ENCODE results near the gene PUM1.

DNA sequence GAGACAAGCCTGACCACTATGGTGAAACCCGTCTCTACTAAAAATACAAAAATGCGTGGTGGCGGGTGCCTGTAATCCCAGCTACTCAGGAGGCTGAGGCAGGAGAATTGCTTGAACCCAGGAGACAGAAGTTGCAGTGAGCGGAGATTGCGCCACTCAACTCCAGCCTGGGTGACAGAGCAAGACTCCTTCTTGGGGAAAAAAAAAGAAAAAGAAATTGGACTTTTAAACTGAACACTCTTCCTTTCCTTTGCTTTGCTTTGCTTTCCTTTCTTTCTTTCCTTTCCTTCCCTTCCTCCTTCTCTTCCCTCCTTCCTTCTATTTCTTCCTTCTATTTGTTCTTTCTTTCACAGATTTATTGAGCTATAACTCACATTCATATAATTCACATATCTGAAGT lies 43.3 kb upstream of the PUM1 start:
- no peak for TF ChIP-seq GABPA (IDR thresholded peaks at IDR 0.05 in 1 of 2, conservative IDR thresholded peaks at IDR 0.05 in 1 of 2)
- TF ChIP-seq, protein P1, sequence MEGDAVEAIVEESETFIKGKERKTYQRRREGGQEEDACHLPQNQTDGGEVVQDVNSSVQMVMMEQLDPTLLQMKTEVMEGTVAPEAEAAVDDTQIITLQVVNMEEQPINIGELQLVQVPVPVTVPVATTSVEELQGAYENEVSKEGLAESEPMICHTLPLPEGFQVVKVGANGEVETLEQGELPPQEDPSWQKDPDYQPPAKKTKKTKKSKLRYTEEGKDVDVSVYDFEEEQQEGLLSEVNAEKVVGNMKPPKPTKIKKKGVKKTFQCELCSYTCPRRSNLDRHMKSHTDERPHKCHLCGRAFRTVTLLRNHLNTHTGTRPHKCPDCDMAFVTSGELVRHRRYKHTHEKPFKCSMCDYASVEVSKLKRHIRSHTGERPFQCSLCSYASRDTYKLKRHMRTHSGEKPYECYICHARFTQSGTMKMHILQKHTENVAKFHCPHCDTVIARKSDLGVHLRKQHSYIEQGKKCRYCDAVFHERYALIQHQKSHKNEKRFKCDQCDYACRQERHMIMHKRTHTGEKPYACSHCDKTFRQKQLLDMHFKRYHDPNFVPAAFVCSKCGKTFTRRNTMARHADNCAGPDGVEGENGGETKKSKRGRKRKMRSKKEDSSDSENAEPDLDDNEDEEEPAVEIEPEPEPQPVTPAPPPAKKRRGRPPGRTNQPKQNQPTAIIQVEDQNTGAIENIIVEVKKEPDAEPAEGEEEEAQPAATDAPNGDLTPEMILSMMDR (IDR thresholded peaks at IDR 0.05; ENCODE audit: low read depth, low read length, missing input control), result no peak
- TF ChIP-seq SP1 (IDR thresholded peaks at IDR 0.05), result no peak
- TF ChIP-seq, protein P2, sequence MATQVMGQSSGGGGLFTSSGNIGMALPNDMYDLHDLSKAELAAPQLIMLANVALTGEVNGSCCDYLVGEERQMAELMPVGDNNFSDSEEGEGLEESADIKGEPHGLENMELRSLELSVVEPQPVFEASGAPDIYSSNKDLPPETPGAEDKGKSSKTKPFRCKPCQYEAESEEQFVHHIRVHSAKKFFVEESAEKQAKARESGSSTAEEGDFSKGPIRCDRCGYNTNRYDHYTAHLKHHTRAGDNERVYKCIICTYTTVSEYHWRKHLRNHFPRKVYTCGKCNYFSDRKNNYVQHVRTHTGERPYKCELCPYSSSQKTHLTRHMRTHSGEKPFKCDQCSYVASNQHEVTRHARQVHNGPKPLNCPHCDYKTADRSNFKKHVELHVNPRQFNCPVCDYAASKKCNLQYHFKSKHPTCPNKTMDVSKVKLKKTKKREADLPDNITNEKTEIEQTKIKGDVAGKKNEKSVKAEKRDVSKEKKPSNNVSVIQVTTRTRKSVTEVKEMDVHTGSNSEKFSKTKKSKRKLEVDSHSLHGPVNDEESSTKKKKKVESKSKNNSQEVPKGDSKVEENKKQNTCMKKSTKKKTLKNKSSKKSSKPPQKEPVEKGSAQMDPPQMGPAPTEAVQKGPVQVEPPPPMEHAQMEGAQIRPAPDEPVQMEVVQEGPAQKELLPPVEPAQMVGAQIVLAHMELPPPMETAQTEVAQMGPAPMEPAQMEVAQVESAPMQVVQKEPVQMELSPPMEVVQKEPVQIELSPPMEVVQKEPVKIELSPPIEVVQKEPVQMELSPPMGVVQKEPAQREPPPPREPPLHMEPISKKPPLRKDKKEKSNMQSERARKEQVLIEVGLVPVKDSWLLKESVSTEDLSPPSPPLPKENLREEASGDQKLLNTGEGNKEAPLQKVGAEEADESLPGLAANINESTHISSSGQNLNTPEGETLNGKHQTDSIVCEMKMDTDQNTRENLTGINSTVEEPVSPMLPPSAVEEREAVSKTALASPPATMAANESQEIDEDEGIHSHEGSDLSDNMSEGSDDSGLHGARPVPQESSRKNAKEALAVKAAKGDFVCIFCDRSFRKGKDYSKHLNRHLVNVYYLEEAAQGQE (IDR thresholded peaks at IDR 0.05), result no peak
- TF ChIP-seq, protein P3, sequence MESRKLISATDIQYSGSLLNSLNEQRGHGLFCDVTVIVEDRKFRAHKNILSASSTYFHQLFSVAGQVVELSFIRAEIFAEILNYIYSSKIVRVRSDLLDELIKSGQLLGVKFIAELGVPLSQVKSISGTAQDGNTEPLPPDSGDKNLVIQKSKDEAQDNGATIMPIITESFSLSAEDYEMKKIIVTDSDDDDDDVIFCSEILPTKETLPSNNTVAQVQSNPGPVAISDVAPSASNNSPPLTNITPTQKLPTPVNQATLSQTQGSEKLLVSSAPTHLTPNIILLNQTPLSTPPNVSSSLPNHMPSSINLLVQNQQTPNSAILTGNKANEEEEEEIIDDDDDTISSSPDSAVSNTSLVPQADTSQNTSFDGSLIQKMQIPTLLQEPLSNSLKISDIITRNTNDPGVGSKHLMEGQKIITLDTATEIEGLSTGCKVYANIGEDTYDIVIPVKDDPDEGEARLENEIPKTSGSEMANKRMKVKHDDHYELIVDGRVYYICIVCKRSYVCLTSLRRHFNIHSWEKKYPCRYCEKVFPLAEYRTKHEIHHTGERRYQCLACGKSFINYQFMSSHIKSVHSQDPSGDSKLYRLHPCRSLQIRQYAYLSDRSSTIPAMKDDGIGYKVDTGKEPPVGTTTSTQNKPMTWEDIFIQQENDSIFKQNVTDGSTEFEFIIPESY (IDR thresholded peaks at IDR 0.05), result no peak
- TF ChIP-seq RAD21 (IDR thresholded peaks at IDR 0.05), result no peak
- TF ChIP-seq, protein P4, sequence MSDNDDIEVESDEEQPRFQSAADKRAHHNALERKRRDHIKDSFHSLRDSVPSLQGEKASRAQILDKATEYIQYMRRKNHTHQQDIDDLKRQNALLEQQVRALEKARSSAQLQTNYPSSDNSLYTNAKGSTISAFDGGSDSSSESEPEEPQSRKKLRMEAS (IDR thresholded peaks at IDR 0.05), result no peak
- no peak for TF ChIP-seq TAF1 (conservative IDR thresholded peaks at IDR 0.05)
- TF ChIP-seq, protein P5, sequence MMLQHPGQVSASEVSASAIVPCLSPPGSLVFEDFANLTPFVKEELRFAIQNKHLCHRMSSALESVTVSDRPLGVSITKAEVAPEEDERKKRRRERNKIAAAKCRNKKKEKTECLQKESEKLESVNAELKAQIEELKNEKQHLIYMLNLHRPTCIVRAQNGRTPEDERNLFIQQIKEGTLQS (IDR thresholded peaks at IDR 0.05), result no peak
